Endothelial cell of umbilical vein (primary cell): ENCODE measurements around the gene TBC1D7. TPM values are rescaled to one million over a fixed set of nuclear protein-coding genes. Genes with fewer than 3 reads are reported as not detected.

ENCODE experiments used
- BruUV-seq: library from RNA; stranded (reverse); fragments of 400-500 nt; replicated peaks from 2 replicates; lab custom pipeline; 2021; lab: Mats Ljungman, UMichigan
- CTCF ChIA-PET: fragments of 300-600, 350-600 bp; sonication (Branson Sonifier 250); formaldehyde crosslinking; loops from one replicate; lab custom pipeline; 2021; ENCODE audit warnings: antibody characterized with exemption, inconsistent platforms; lab: Charles Lee
- POLR2A ChIA-PET: fragments of 300-600, 350-600 bp; sonication (Branson Sonifier 250); formaldehyde crosslinking; loops from one replicate; lab custom pipeline; 2021; ENCODE audit warnings: antibody characterized with exemption, inconsistent platforms; lab: Charles Lee
- DNase-seq: peaks from one replicate; pipeline ENCODE4 v3.0.0-alpha.2; 2011; ENCODE audit warnings: low read depth, low spot score
- FAIRE-seq: peaks from 2 replicates; lab custom pipeline; 2011; peaks lifted over from hg19 to GRCh38; lab: Jason Lieb, UNC
- H2AFZ ChIP-seq: 2 replicates; pipeline ENCODE4 v1.6.0; 2012; ENCODE audit warnings: low read depth, low read length, control low read depth, inconsistent platforms
- H3K27ac ChIP-seq: 2 replicates; pipeline ENCODE4 v1.5.1; 2011; ENCODE audit warnings: low read depth, mild to moderate bottlenecking, control low read depth, low read length, moderate library complexity; ENCODE audit not compliant: insufficient read depth
- H3K27me3 ChIP-seq, 2 experiments: 2 replicates each; pipeline versions ENCODE4 v1.6.0 to v1.6.1; 2011; ENCODE audit warnings: low read length in 2 of 2, mixed read lengths in 1 of 2; ENCODE audit not compliant: control insufficient read depth in 2 of 2, insufficient read depth in 2 of 2
- H3K36me3 ChIP-seq, 2 experiments: 2 replicates in 1 of 2; 3 replicates in 1 of 2; pipeline ENCODE4 v1.5.1; 2011; ENCODE audit warnings: low read length in 2 of 2, mild to moderate bottlenecking in 1 of 2, moderate library complexity in 1 of 2; ENCODE audit not compliant: control insufficient read depth in 2 of 2, insufficient read depth in 2 of 2; ENCODE audit errors: extremely low read depth in 1 of 2
- H3K4me1 ChIP-seq: 3 replicates; pipeline ENCODE4 v1.5.1; 2011; ENCODE audit warnings: mild to moderate bottlenecking, low read length; ENCODE audit not compliant: control insufficient read depth, insufficient read depth; ENCODE audit errors: extremely low read depth
- H3K4me2 ChIP-seq: 2 replicates; pipeline ENCODE4 v1.6.1; 2011; ENCODE audit warnings: low read length, control low read depth, mixed read lengths; ENCODE audit not compliant: insufficient read depth
- H3K4me3 ChIP-seq, 3 experiments: fragments of 200-600 bp in 1 of 3; sonication (generic), shearing (Covaris generic) in 1 of 3; replicated peaks in 1 of 3; 2 replicates each; pipeline ENCODE4 v1.5.1; 2011 to 2016; ENCODE audit warnings: control low read depth in 3 of 3, low read length in 3 of 3, mild to moderate bottlenecking in 2 of 3, inconsistent platforms in 1 of 3, low read depth in 1 of 3, moderate library complexity in 1 of 3; ENCODE audit not compliant: insufficient read depth in 1 of 3
- H3K79me2 ChIP-seq: 2 replicates; pipeline ENCODE4 v1.6.0; 2012; ENCODE audit warnings: low read length, inconsistent platforms; ENCODE audit not compliant: control insufficient read depth, insufficient read depth
- H3K9ac ChIP-seq: replicated peaks from 2 replicates; pipeline ENCODE3; 2011; ENCODE audit warnings: low read length, control low read depth; ENCODE audit not compliant: insufficient read depth; ENCODE audit errors: extremely low read depth
- H3K9me1 ChIP-seq: replicated peaks from 3 replicates; pipeline ENCODE4 v1.6.0; 2011; ENCODE audit warnings: mild to moderate bottlenecking, low read length; ENCODE audit not compliant: control insufficient read depth, insufficient read depth; ENCODE audit errors: extremely low read depth
- H3K9me3 ChIP-seq: replicated peaks from 2 replicates; pipeline ENCODE4 v1.5.1; 2012; ENCODE audit warnings: low read length, inconsistent platforms; ENCODE audit not compliant: control insufficient read depth, insufficient read depth
- H4K20me1 ChIP-seq: replicated peaks from 2 replicates; pipeline ENCODE3; 2011; ENCODE audit warnings: mild to moderate bottlenecking, low read length; ENCODE audit not compliant: control insufficient read depth, insufficient read depth; ENCODE audit errors: extremely low read depth
- CTCF ChIP-seq, 2 donors: IDR thresholded peaks; 1 replicate in 1 of 2; 2 replicates in 1 of 2; pipeline ENCODE4 v1.5.1; 2011; ENCODE audit warnings: low read length in 2 of 2, mild to moderate bottlenecking in 2 of 2, moderate library complexity in 2 of 2, control low read depth in 1 of 2, inconsistent platforms in 1 of 2, low read depth in 1 of 2; ENCODE audit not compliant: insufficient read depth in 1 of 2; ENCODE audit errors: extremely low read depth in 1 of 2
- EZH2 ChIP-seq: IDR thresholded peaks from 2 replicates; pipeline ENCODE4 v1.6.1; 2012; ENCODE audit warnings: borderline replicate concordance, low read depth, mild to moderate bottlenecking, moderate library complexity, low read length, inconsistent platforms; ENCODE audit not compliant: severe bottlenecking
- FOS ChIP-seq: IDR thresholded peaks from 2 replicates; pipeline ENCODE4 v1.6.1; 2011; ENCODE audit warnings: mild to moderate bottlenecking, low read length, moderate library complexity, borderline replicate concordance; ENCODE audit not compliant: insufficient read depth
- GATA2 ChIP-seq: IDR thresholded peaks from 2 replicates; pipeline ENCODE4 v1.7.0; 2011; ENCODE audit warnings: low read depth, mild to moderate bottlenecking, moderate library complexity, mixed read lengths, low read length; ENCODE audit not compliant: insufficient read length, insufficient read depth
- JUN ChIP-seq: IDR thresholded peaks from 2 replicates; pipeline ENCODE4 v1.6.1; 2011; ENCODE audit warnings: borderline replicate concordance, low read depth; ENCODE audit not compliant: insufficient read length, insufficient read depth
- MAX ChIP-seq: IDR thresholded peaks from 2 replicates; pipeline ENCODE4 v1.6.1; 2011; ENCODE audit not compliant: insufficient read depth, insufficient read length
- MYC ChIP-seq: IDR thresholded peaks from one replicate; pipeline ENCODE4 v1.6.1; 2011; ENCODE audit warnings: mild to moderate bottlenecking, low read depth, low read length
- POLR2A ChIP-seq: IDR thresholded peaks from 2 replicates; pipeline ENCODE4 v1.6.1; 2012; ENCODE audit warnings: low read depth, mild to moderate bottlenecking, control low read depth, low read length
- POLR2AphosphoS5 ChIP-seq: IDR thresholded peaks from 2 replicates; pipeline ENCODE4 v1.6.1; 2012; ENCODE audit warnings: low read depth, mild to moderate bottlenecking, control low read depth, low read length, moderate library complexity; ENCODE audit not compliant: insufficient read depth
- dilution Hi-C: fragments of 300-500 bp; cut with MboI; formaldehyde crosslinking; loops from one replicate; pipeline ENCODE4 v1.15.0; 2019; ENCODE audit warnings: low sequenced_read_pairs; ENCODE audit not compliant: extremely low pct_ligation_motif_present
- intact Hi-C: fragments of 100-400 bp; cut with micrococcal nuclease; formaldehyde crosslinking; loops from one replicate; pipeline ENCODE4 v1.10.0; 2022
- polyA plus RNA-seq, 4 experiments: library from polyadenylated mRNA; depleted of rRNA in 3 of 4; stranded (reverse) in 3 of 4; unstranded in 1 of 4; fragments of >200 nt; gene quantifications; 2 replicates each; pipeline versions ENCODE4 v1.2.1 to v1.2.3, GENCODE V29; 2011 to 2012; ENCODE audit warnings: missing spikeins in 1 of 4
- total RNA-seq: library from RNA; stranded (reverse); gene quantifications from 2 replicates; pipeline ENCODE4 v1.2.3, GENCODE V29; 2021

The TBC1D7 gene
- total and polyA plus RNA-seq, 2 donors (not counting 3 experiments of a cell fraction or from before 2014, with no cell fraction given): 26.6 to 28.1 TPM

- POLR2A ChIA-PET: interaction anchor here (0.6 kb wide), 1 partner anchor 79 kb away, joined by 7 read pairs; no protein-coding TSS in a partner anchor
- DNase-seq (no peak), FAIRE-seq (no peak)
- Histone ChIP-seq H3K36me3 (no peaks in the 10 kb centered on the region), H3K4me2 (no peak overlapping the region), H4K20me1 (no peaks in the 10 kb centered on the region), H2AFZ (no peak overlapping the region), H3K79me2 (no peaks in the 10 kb centered on the region), H3K27ac (no peak overlapping the region), H3K4me3 (no peak overlapping the region), H3K4me1 (peaks cover 13% of the 10 kb centered on the region), H3K9me1 (no peaks in the 10 kb centered on the region), H3K9ac (no peak overlapping the region), H3K27me3 (no peaks in the 10 kb centered on the region), H3K9me3 (no peaks in the 10 kb centered on the region)
- TF ChIP-seq CTCF (IDR thresholded peaks at IDR 0.05; ENCODE audit: extremely low read depth in 1 of 2, insufficient read depth in 1 of 2, low read depth in 1 of 2, low read length in 2 of 2) (no peak), MYC (no peak), POLR2AphosphoS5 (no peak), GATA2 (no peak), JUN (no peak), POLR2A (no peak), EZH2 (no peak), MAX (no peak), FOS (no peak)
- intact Hi-C loops: loop anchor here (5.0 kb wide), 1 partner anchor 729 kb away; no protein-coding TSS in a partner anchor
- CTCF ChIA-PET: interaction anchor here (0.9 to 3.4 kb wide), 11 partner anchors 10 to 237 kb away, joined by 3 to 30 read pairs (median 4); partner anchors contain the start of genes SIRT5 and TBC1D7
- BruUV-seq: no TSS peak
- dilution Hi-C loops: loop anchor here (25.0 kb wide), 1 partner anchor 224 kb away; the partner anchor contains the start of gene SIRT5
Measured at GRCh38 chr6:13338038-13338437, 9.7 kb upstream of the TBC1D7 start.
